Ammon's horn (tissue), 1 donor: ENCODE measurements around the gene TMEM184B.
A peak's percentile ranks its signal among the peaks of the same experiment; 100 is the strongest.

ENCODE experiments used
- DNase-seq: peaks from one replicate; pipeline ENCODE4 v3.0.0-alpha.2; 2016; ENCODE audit warnings: low spot score

Gene TMEM184B

DNA sequence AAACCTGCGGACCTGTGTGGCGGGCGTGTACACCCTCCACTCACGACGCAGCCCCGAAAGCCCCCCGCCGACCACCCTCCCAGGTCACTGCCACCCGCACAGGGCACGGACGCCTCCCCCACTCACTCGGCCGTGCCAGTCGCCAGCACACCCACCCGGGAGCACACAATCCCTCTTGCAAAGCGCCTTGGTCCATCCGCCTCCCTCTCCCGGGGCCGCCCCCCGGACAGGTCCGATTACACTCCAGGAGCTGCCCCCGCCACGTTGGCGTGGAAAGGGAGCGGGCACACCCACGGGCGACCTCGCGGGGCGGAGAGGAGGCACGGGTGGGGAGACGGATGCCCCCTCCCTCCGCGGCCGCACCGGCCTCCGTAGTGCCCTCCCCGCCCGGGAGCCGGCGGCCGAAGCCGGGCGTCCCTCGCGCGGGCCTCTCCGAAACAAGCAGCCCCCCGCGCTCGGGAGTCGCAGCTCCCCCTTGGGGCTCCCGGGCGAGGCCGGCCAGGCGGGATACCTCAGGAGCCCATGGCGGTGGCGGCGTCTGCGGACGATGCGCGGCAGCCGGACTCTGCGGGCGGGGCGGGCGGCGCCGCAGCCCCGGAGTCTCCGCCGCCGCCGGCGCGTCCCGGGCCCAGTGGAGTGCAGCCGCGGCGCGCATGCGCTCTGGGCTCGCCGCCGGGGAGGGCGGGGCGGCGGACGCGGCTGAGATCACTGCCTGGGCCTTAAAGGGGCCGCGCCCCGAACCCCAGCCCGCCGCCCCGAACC lies at the start of gene TMEM184B:
Gene TMEM184B (minus strand): TSS at position 638 of the 762 bp plus-strand sequence. CDS start 25,049 bp downstream, outside the sequence.
- peak; percentile 84 for DNase-seq

DNA sequence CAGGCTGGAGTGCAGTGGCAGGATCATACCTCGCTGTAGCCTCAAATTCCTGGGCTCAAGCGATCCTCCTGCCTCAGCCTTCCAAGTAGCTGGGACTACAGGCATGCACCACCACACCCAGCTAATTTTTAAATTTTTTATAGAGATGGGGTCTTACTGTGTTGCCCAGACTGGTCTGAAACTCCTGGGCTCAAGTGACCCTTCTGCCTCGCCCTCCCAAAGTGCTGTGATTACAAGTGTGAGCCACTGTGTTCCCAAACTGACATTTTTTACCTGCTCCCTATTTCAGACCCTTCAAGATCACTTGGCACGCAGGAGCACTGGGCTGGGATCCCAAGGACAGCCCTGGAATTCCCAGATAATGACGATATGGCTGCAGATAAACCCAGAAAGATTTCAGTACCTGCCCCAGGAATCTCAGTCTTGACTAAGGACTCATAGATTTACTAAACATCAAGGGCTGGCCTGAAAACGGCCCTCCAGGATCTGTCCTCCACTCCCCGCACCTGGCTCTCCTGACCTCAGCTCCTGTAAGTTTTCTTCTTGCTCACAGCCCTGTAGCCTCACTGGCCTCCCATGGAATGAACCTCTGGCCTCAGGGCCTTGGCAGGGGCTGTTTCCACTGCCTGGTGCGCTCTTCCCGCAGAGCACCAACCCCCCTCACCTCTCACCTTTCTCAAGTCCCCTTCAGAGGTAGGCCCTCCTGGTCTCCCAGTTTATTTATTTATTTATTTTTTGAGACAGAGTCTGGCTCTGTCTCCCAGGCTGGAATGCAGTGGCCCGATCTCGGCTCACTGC lies 48.0 kb upstream of the TMEM184B start:
- DNase-seq, result no peak

DNA sequence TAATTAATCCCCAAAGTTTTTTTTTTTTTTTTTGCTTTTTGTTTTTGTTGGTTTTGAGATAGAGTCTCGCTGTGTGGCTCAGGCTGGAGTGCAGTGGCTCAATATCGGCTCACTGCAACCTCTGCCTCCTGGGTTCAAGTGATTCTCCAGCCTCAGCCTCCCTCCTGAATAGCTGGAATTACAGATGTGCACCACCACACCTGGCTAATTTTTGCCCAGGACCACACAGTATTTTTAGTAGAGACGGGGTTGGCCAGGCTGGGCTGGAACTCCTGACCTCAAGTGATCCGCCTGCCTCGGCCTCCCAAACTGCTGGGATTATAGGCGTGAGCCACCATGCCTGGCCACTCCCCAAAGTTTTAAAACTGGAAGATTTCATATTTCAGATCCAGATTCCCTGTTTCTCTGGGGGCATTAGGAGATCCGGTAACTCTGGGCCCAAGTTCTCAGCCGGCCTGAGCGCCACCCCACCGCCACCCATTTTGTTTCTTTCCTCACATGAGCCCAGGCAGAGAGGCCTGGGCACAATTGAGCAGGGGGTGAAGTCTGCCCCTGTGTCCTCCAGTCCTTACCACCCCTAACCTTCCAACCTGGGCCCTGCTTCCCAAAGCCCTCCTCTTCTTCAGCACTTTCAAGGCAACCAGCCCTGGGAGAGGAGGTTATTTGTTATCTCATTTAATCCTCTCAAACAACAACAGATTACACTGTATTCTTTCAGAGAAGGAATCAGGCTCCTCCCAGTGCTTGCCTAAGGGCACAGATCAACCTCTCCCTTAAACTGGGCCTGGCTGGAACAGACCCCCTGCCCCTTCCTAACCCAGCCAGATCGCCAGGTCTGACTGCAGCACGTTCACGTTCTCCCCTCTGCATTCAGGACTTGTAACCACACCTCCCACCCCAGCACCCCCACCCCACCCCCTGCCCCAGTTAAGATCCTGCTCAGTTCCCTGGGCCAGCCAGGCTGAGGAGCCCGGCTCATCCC lies 46.3 kb upstream of the TMEM184B start:
- DNase-seq, result no peak

DNA sequence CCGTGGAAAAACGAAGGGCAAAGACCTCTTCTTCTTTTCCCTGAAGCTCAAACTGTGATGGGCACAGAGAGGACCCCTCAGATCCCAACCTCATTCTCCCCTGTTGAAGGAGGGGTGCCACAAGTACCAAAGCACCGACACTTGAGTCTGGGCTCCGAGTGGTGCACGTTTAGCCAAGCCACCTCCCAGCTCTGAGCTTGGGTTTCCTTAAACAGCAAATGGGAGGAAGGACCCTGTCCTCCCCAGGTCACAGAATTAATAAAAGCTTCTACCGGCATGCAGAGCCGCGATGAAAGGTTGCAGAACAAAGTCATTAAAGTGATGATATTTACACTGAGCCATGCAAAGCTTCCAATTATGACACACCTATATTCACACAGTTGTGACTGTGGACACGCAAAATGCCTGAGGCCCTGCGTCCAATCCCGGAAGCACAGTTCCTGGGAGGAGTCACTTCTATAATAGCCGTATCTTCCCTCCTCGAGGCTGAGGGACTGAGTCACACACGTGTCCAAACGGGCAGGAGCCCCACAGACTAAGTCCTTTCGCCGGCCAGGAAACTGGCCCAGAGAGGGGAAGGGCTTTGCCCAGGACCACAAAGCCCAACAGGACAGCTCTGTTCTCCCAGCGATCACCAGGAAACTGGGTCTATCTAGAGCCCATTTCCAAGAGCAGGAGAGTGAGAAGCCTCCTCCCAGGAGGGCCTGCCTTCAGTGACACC lies 45.3 kb upstream of the TMEM184B start:
- no peak for DNase-seq

DNA sequence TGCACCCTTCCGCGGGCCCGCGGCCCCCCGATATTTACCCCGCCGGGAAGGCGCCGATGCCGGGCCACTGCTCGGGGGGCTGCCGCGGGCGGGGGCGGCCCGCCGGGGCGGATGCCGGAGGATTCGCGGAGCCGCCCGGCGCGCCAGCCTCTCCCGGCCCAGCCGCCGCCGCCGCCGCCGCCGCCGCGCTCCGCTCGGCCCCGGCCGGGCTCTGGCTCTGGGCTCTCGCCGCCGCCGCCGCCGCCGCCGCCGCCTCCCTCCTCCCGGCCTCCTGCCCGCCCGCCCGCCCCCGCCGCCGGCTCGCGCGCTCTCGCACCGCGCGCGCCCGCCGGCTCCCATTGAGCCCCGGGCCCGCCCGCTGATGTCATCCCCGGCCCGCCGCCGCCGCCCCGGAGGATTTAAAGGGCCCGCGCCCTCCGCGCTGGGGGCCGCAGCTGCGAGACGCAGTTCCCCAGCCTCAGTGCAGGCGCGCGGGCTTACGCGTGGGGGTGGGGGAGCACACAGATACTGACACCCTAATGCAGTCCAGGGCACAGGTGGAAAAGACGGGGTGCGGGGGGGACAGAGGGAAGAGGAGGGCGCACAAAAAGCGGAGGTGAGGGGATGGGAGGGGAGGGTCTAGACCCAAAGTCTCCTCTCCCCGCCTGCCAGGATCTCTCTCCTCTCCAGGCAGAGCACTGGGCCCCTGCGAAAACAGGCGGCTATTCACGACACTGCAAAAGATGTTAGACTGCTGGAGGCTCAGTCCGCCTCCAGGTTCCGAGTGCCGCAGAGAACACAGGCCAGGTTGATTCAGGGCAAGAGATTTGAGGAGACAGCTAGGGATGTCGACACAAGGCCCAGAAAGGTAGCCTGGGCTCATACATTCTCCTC lies 44.5 kb upstream of the TMEM184B start, which contains the start of gene CSNK1E:
Gene CSNK1E (minus strand): TSS at position 312 of the 873 bp plus-strand sequence. CDS start 3,276 bp downstream, outside the sequence.
- DNase-seq, result peak; percentile 80

DNA sequence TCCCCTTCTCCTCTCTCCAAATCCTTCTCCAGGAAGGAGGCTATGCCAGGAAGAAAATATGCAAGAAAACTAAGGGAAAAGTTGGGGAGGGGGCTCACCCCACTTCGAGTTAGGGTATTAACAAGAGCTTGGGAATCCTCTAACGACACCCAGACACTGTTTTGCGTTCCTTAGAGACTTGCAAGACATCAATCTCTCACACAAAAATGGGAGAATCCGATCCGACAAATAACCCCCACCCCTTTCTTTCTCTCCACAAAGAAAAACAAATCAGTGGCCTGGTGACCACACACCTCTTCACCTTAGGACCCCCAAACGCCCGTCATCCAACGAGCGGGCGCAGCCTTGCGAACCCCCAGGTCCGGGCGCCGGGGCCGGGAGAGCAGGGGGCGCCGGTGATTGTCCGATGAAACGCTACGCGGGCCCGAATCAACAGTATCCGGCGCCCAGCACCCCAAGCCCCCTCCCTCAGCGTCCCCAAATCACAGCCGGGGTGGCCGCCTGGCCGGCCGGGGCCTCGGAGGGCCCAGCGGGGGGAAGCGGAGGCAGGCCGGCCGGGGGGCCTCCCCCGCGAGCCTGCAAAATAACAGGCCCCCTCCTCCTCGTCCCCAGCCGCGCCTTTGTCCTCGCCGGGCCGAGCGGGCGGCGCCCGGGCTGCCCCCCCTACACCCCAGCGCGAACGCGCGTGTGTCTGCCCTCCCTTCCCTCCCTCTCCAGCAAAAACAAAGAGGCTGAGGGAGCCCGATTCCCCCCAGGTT lies 43.7 kb upstream of the TMEM184B start:
- DNase-seq, result peak; percentile 81

DNA sequence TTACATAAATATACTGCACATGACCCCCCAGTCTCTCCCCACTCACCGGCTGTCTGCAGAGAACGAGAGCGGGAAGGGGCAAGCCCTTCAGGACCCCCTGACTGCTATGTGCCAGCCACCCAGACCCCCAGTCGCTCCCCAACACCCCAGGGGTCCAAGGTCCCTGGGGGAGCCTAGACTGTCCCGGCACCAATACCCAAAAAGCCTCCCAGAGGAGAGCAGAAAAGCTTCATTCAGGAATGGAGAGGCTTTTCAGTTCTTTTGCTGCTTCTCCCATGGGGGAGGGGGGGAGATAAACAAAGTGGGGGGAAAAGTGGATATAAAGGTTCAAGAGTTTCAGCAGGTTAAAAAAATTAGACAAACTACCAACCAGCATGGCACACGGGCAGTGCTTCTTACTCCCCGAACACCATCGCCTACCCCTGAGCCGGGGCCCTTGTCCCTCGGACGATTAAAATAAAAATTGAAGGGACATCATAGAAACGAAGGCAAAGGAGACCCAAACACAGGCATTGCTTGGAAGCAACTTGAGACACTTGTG lies 43.1 kb upstream of the TMEM184B start:
- DNase-seq, result no peak

DNA sequence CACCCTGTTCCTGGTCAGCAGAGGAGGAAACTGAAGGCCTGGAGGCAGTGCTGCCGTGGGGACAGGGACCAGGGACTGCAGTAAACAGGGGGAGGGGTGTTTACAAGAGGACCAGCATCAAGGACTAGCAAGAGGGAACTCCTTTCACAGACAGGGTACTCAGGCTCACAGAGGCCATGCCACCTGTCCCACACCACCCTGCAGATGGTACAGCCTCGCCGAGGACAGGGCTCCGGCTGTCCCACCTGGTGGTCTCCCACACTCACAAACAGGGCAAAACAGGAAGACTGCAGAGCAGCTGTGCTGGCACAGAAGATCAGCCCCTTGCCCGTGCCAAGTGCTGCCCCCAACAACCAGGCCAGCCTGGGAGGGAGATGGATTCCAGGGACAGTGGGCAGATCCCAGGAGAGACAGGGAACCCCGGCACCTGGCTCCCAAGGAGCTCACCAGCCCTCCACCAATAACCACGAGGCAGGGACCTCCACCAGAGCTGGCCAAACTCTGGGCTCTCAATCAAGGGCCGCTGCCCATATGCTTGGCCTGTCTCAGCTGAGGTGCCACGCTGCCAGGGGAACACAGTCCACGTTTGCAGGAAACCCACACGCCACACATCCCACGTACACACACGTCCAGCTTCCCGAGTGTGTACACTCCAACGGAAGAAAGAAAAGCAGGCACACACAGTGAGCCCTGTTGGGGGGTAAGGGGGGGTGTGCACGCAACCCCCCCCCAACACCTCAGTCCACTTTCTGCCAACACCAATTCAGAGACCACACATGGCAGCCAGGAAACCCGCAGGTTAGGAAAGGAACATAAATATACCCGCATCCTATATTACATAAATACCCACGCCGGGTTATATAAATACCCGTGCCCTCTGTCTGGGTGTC lies 42.4 kb upstream of the TMEM184B start:
- peak; percentile 51 for DNase-seq

DNA sequence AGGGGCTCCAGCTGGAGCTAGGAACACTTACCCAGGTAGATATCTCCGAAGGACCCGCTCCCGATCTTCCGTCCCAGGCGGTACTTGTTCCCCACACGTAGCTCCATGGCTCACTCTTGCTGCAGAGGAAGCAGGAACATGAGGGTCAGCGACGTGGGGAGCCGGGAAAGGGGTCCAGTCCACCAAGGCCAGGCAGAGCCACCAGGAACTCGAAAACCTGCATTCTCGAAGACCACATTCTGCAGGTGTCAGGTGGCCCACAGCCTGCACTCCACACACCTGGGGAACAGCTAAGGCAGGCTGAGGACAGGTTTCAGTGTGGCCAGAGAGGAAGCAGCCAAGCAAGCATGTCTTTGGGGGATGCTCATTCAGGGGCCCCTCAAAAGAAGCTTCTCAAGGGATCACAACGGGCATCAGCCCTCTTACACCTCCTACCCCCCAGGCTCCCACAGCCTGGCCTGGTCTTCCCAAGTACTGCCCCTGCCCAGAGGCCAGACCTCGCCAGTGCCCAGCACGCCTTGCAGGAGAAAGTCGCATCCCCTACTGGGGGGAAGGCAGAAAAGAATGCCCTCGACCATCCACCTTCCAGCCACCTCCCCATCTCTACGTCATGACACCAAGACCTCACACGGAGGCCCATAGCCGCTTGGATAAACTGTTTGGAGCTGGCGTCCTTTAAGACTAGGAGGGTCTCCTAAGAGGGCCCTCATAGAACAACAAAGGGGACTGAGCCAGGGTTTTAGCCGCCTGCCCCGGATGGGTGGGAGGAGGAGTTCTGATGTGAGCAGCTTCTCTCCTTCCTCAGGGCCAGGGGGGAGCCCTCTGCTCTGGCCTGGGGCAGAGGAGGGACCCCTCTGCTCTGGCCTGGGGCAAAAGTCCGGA lies 41.5 kb upstream of the TMEM184B start:
- DNase-seq, result no peak

DNA sequence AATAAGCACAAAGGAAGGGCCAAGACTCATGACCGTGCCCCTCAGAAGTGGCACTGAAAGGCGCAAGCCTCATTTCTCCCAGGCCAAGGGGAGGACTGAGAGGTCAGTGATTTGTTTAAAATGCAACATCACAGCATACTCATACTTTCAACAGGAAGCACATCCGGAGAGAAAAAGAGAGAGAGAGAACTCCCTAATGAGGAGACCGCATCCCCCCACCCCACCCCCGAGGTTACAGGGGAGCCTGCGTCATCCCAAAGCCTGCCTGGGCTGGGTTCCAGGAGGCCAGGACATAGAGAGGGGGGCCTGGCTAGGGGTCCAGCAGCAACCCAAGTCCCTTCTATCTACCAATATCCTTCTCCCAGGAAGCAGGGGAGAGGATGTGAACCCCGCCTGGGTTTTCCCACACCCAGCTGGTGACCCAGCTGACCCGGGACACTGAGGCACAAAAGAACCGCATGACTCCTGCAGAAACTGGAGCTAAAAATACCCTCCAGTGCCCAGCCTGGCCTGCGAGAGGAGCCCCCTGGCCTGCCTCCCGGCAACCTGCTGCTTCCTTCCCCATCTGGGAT lies 40.7 kb upstream of the TMEM184B start:
- DNase-seq, result no peak

DNA sequence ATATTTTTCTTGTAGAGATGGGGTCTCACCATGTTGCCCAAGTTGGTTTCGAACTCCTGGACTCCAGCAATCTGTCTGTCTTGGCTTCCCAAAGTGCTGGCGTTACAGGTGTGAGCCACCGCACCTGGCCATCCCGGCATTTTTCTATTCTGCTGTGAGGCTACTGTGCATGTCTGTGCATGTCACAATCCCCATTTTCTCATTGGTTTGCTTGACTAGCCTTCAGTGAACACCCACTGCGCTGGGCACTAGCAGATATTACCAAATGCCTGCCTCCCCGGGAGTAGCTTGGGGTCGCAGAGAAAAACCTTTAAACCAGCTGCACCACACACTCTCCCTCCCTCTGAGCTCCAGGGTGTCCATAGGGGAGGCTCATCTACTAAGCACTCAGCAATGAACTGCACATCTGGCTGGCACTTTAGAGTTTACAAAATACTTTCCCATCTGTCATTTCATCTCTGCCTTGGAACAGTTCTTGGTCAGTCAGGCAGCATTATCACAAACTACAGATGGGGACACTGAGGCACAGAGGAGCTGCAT lies 39.5 kb upstream of the TMEM184B start:
- no peak for DNase-seq

DNA sequence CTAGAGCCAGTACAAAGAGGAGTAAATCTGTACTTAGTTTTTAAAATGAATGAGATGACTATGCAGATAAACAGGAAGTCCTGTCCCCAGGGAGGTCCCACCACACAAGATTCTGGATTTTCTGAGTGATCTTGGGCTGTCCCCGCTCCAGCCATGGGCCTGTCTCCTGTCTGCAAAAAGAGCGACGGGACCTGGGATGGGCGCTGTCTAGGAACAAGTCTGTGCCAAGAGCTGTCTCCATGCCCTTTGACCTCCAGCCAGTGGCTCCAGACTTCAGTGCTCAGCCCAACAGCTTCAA lies 38.5 kb upstream of the TMEM184B start:
- no peak for DNase-seq

DNA sequence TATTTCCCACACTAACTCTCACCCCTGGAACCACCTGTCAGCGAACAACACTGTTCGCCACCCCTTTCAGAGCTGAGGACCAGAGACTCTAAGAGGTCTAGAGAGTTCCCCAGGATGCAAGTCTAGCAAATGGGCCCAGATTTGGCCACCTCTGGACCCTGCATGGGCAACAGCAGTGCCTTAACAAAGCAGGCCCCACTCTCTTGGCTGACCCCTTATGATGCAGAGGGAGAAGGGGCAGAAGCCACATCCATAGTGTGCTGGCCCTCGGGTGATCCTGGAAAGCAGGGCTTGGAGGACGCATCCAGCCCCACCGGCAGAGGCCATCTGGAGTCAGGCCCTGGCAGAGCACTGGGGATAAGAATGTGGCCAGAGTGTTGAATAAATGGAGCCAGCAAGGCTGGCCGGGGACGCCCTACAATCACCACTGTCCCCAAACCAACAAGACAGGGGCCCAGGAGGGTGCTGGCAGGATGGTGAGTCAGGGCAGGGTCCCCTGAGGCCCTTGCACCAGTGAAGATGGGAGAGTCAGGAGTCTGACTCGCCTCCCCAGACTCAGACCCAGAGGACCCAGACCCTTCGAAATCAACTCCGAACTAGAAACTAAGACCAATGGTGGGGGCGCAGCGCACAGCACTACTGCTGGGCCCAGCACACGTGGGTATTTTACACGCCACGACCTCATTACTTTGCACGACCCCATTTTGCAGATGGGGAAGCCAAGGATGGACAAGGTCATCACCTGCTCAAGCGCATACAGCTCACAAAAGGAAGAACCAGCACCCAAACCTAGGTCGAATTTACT lies 37.9 kb upstream of the TMEM184B start:
- no peak for DNase-seq

DNA sequence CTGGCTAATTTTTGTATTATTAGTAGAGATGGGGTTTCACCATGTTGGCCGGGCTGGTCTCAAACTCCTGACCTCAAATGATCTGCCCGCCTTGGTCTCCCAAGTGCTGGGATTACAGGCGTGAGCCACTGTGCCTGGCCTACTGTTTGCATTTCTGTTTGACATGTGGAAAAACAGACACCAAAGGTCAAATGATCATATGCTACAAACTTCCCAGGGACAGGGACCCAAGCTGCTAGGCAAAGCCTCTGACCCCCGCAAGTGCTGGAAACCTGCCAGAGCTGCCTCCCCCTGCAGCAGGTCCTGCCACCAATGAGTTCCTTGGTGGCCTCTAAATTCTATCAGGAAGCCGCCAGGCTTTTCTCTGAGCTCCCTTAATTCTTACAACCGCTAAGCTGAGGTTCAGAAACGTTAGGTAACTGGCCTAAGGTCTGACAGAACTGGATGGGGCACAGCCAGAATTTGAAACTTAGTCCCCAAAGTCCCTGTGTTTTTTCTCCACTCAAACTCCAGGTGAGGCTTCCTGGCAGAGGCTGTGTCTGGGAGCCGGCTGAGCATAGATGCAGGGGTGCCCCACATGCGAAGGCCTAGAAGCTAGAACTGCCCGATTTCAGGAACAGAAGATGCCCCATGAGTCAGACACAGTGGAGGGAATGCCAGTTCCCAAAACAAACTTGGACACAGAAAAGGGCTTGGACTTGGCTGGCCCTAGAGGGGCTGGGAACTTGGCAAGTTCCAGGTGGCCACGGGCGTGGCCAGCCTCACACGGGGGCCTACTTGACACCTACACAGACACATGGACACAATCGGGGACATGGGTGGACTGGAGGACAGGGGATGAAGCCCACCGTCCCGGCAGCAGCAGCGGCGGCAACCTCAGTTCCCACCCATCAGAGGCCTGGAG lies 37.1 kb upstream of the TMEM184B start:
- DNase-seq, result no peak
